Measurements from ENCODE around the gene TULP3.

DNA sequence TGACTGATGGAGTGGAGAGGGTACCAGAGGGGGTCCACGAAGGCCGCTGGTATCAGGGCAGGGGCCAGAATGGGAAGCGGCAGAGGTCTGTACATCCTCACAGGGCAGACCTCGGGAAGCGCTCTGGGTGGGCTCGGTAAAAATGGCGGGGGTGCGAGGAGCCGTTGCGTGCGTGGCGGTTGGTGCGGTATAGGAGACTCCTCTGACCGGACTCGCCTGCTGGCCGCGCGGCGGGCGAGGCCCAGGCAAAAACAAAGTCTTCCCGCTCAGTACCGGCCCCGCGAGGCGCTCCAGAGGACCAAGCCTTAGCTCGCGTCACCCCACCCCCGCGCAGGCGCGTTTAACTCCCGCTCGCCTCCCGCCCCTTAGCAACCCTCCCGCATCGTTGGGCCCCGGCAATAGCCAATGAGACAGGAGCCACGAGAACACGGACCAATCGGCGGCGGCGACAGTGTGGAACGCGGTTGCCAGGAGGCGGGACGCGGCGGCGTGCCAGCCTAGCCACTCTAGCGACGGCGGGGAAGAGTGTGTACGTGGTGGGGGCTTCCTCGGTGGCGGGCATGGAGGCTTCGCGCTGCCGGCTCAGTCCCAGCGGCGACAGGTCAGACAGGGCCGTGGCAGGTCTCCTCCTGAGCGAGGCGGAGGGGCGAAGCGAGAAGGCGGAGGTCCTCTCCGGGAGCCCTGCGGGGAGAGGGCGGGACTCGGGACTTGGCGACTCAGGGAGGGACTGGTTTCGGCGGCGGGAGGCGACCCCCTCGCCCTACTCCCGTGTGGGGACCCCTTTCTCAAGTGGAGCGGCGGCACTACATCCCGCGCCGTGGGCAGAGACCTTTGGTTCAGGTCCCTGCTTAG, at the start of gene TULP3:
- TF ChIP-seq, protein P1, sequence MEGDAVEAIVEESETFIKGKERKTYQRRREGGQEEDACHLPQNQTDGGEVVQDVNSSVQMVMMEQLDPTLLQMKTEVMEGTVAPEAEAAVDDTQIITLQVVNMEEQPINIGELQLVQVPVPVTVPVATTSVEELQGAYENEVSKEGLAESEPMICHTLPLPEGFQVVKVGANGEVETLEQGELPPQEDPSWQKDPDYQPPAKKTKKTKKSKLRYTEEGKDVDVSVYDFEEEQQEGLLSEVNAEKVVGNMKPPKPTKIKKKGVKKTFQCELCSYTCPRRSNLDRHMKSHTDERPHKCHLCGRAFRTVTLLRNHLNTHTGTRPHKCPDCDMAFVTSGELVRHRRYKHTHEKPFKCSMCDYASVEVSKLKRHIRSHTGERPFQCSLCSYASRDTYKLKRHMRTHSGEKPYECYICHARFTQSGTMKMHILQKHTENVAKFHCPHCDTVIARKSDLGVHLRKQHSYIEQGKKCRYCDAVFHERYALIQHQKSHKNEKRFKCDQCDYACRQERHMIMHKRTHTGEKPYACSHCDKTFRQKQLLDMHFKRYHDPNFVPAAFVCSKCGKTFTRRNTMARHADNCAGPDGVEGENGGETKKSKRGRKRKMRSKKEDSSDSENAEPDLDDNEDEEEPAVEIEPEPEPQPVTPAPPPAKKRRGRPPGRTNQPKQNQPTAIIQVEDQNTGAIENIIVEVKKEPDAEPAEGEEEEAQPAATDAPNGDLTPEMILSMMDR (IDR thresholded peaks at IDR 0.05; ENCODE audit: low read depth, low read length): no peak
- peak; percentile 43 for TF ChIP-seq POLR2A (IDR thresholded peaks at IDR 0.05; ENCODE audit: extremely low read depth, insufficient read length)

Measured in NB4 (cell line).